GM18873 (cell line): Measurements from ENCODE around the gene CRYBG1.
"Not testable (repeated sequence)": the region's sequence is repeated elsewhere in the genome, so short reads cannot be mapped to it uniquely, and the experiment has no call there.

Experiments used
- ATAC-seq: cut with Tn5 transposase; IDR thresholded peaks from one replicate; pipeline ENCODE4 v1.9.1; 2021; ENCODE audit warnings: mild to moderate bottlenecking, moderate library complexity, moderate number of reproducible peaks; ENCODE audit not compliant: unreplicated experiment, low FRiP score

CRYBG1 gene

DNA sequence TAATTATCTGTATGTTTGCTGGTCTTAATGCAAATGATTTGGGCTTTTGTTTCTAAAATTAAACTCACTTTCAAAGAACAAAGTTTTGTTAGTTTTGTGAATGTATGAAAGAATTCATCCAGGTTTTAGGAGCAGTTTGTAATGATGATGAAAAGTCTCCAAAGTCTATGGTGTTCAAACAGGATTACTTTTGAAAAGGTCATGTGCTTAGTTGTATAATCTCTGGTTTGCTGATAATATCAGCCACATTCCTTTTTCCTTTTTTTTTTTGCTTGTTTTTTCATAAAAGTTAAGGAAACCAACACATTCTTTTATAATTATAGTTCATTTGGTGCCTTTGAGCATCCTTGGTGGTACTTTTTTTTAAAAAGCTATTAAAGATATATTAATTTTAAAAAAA is 179.9 kb downstream of the CRYBG1 start:
- no peak for ATAC-seq

GRCh38 chr6:106540907-106541306 is 180.4 kb downstream of the CRYBG1 start:
- ATAC-seq: no peak

- no peak for ATAC-seq
These were observed 185.8 kb downstream of the CRYBG1 start for GRCh38 chr6:106546261-106546690.

- ATAC-seq: no peak
These were observed 186.3 kb downstream of the CRYBG1 start for GRCh38 chr6:106546691-106547414.

DNA sequence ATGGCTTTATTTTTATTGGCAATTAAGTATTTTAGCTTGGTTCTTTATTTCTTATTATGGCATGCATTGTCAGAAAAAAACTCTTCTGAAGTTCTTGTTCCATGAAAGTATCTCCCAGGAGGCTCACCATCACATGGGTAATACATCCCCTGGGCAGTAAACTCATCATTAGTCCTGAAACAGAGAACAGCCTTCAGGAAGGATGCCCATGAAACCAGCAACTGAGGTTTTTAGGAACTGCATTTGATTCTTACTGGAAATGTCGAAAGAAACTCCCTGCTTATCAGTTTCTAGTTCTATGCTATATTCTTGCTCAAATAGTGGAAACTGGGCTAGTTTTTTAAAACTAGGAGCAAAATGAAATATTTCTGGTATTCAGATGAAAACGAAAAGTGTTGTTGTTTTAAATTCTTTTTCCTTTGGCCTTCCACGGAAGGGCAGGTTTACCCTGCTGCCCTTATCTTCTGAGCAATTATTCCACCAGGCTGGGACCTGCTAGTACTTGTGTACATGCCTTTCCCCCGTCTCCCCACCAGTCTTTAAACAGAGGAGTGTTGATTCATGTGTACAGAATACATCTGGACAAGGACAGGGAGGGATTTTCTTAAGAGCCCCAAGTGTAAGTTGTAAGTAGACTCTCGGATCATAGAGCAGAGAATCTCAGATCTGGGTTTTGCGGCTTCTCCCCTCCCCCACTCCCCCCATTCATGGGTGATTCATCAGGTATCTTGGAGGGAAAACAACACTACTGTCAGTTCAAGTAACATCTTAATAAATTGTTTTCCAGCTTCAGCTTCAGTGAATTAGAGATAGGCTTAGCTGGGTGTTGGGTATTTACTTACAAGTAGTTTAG is 187.3 kb downstream of the CRYBG1 start:
- no peak for ATAC-seq

- ATAC-seq: not testable (repeated sequence)
These were observed 188.5 kb downstream of the CRYBG1 start for GRCh38 chr6:106548926-106549455.

DNA sequence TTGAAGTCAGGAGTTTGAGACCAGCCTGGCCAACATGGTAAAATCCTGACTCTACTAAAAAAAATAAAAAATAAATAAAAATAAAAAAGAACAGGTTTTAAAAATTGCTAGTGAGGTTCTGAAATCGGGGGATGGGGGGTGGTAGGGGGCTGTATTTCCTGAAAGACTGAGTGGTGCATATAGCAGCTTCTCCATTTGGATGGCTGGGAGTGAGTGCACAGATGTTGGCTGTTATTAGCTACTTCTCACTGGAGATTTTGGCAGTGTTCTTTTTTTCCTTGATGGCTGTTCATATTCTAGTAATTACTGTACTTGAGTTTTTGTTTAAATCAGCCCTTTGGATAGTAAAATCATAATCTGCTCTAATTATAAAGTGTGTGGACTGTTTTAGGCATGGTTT is 189.0 kb downstream of the CRYBG1 start:
- ATAC-seq: no peak

DNA sequence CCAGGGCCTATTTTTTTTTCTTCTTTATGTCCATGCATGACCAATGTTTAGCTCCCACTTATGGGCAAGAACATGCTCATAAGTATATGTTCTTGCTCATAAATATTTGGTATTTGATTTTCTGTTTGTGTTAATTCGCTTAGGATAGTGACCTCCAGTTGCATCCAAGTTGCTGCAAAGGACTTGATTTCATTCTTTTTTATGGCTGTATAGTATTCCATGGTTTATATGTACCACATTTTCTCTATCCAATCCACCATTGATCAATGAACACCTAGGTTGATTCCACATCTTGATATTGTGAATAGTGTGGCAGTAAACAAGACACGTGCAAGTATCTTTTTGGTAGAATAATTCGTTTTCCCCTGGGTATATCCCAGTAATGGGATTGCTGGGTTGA is 190.6 kb downstream of the CRYBG1 start:
- no peak for ATAC-seq

DNA sequence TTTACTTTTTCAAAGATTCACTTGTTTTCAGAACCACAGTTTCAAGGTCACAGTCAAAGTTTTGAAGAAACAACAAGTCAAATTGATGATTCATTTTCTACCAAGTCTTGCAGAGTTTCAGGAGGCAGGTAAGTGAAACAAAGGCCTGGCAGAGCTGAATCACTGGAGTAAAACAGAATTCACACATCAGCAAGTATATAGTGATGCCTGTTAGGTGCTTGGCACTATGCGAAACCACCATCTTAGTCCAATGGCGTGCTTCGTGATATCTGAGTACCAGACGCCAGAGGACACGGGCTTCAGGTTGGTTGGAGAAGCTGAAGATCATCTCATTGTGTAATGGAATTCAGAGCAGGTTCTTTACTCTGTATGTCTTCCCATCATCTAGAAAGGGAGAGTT is 192.9 kb downstream of the CRYBG1 start:
- no peak for ATAC-seq

GRCh38 chr6:106555767-106556166 is 195.2 kb downstream of the CRYBG1 start:
- no peak for ATAC-seq

DNA sequence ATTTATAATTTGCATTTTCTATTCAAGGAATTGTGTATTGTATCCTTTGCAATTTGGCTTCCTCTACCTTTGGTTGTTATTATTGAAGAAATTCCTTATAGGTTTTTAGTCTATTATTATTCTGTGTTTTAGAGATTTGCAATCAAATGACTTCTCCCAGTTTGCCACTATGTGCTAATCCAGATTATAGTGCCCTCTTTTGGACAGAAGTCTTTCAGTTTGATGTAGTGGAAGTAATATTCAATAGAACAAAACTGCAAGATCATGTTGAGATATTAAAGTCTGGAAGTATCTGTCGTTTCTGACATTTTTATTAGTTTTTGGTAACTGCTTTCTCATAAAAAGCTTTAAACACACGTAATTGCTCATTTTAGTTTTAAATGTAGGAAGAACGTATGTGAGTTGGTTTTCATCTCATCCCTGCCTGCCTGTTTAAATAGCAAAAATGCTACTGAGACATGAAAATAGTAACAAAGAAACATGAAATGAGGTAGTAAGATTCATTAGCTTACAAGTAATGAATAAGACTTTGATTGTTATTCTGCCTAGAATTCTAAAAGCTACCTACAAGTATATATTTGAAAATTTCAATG is 195.9 kb downstream of the CRYBG1 start:
- ATAC-seq: no peak

DNA sequence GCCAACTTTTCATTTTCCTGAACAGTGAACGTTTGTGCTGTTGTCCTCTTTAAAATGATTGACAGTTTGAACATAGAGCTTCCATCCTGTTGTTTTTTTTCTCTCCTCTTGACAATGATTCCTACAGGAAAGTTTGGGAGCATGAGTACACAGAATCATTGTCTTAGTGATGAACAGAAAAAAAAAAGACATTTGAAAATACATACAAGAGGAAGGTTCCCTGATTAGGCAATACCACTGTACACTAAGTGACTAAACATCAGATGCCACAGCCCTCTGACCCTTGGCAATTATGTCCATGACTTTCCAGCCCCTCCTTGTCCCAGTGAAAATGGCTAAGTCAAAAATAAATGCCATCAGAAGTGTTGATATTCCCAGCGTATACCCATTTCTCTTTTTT is 197.3 kb downstream of the CRYBG1 start:
- ATAC-seq: no peak

DNA sequence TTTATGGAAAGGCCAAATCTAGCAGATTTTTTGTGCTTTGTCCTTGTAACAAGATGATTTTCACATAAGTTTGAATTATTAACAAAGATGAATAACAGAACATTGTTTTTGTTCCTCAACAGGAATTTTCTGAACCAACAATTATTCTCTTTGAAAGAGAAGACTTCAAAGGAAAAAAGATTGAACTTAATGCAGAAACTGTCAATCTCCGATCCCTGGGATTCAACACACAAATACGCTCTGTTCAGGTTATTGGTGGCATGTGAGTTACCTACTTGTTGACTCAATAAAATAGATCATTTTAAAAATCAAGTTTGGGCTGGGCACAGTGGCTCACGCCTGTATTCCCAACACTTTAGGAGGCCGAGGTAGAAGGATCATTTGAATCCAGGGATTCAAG is 197.8 kb downstream of the CRYBG1 start:
- no peak for ATAC-seq

DNA sequence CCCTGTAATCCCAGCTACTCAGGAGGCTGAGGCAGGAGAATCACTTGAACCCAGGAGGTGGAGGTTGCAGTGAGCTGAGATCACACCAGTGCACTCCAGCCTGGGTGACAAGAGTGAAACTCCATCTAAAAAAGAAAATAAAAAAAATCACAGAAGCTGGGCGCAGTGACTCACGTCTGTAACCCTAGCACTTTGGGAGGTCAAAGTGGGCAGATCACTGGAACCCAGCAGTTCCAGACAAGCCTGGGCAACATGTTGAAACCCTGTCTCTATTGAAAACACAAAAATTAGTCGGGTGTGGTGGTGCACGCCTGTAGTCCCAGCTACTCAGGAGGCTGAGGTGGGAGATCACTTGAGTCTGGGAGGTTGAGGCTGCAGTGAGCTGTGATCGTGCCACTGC is 199.1 kb downstream of the CRYBG1 start:
- ATAC-seq: not testable (repeated sequence)

DNA sequence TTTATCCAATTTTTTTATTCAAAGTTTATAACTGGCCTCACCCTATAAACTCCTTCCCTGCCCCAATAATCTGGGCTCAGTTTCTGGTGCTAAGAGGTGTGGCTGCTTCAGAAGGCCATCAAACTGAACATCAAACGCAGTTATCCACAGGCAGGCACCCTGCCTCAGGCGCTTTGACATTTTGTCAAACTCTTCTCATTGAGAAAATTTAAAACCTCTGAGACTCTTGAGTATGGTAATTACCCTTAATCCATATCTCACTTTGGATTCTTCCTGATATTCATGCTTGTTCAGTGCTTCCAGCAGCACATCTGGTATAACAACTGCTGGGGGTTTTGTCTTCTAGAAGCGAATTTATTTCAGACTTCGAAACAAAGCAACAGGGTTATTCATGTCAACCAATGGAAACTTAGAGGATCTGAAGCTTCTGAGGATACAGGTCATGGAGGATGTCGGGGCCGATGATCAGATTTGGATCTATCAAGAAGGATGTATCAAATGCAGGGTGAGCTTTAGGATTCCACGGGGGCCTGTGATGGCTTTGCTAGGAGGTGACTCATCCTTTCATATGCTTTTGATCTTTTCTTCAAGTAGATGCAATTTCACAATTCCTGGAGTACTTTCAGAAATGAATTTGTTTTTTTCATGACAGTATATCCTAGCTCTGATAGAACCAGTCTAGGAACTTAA is 200.6 kb downstream of the CRYBG1 start:
- ATAC-seq: no peak

DNA sequence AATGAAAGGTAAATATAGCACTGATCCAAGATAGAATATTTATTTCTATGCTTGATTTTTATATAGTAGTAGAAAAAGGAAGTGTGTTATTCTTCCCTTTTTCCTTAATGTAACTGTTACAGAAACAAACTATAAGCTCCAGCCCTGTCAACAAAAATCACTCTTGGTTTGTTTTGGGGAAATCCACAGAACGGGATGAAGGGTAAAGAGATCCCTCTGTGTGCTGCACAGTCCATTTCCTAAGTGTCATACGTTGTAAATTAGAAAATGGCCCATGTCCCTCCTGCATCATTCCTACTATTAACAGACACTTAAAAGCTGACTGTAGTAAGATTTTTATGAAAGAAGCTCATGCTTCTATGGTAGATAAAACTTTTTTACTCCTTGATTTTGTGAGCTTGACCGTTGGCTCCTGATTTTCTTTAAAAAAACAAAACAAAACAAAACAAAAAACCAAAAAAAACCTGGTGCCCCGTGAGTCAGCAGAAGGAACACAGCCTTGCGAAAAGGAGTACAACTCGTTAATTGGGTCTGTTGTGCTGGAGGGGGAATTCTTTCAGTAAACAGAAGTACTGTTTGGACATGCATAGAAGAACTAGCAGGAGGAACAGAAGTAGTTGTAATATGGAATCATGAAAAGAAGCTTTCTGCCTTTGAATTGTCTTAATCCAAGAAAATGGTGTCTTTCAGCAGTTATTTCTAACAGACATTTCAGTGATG is 201.3 kb downstream of the CRYBG1 start:
- ATAC-seq: no peak

DNA sequence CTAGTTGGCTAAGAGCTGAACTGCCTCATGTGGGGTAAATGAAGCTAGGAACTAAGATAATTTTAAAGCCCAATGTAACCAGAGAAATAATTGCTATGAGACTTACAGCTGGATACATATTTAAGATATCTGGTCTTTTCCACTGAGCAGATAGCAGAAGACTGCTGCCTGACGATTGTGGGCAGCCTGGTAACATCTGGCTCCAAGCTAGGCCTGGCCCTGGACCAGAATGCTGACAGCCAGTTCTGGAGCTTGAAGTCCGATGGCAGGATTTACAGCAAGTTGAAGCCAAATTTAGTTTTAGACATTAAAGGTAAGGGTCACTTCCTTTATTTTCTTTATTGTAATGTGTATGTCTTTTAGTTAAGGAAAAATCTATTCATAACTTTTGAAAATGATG is 203.1 kb downstream of the CRYBG1 start:
- ATAC-seq: no peak

- no peak for ATAC-seq
These were observed 204.0 kb downstream of the CRYBG1 start for GRCh38 chr6:106564476-106564875.

- ATAC-seq: no peak
These were observed 208.0 kb downstream of the CRYBG1 start for GRCh38 chr6:106568530-106568929.

GRCh38 chr6:106569428-106569827 is 208.9 kb downstream of the CRYBG1 start:
- no peak for ATAC-seq
